ENCODE data around the gene ARSI.

The ARSI gene

GRCh38 chr5:150305557-150305956 lies 2.9 kb upstream of the ARSI start:
- DNase-seq: no peak

DNA sequence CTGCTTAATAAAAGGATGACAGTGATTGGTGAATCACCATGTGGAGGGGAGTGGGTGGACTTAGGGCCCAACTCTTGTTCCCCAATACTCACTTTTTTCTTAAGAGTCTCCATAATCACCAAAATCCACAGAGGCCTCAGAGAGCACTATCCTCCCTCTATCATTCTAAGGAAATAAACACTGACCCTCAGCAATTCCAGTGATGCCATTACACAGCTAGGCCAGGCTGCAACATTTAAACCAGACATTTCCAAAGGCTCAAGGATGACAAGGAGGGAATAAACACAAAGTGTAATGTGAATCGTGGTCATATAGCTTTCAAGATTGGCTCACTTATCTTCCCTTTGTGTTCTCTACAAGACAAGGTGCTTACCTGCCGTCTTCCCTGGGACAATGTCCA lies 2.4 kb upstream of the ARSI start:
- DNase-seq: no peak

DNA sequence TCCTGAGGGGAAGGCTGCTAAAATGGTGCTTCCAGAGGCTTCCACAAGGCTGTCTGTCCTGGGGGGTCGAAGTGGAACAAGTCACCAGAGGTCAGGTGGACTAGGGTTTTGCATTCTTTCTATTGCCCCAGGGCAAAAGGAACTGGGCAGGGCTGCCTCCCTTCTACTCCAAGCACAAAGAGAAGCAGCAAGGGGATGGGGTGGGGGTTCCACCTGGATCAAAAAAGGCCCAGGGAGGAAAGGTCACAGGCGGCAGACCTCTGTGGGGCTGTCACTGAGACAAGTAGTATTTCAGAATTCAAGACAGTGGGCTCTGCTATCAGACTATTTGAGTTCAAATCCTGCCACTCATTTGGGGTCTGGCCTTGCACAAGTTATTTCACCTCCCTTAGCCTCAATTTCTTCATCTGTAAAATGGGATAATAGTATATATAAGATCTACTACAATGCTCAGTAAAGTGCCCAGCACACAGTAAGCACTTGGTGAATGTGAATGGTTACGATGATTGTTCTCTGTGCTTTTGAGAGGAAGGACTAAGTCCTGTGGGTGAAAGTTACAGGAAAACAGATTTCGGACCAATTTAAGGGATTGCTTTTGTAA lies 1.9 kb upstream of the ARSI start:
- DNase-seq: no peak

DNA sequence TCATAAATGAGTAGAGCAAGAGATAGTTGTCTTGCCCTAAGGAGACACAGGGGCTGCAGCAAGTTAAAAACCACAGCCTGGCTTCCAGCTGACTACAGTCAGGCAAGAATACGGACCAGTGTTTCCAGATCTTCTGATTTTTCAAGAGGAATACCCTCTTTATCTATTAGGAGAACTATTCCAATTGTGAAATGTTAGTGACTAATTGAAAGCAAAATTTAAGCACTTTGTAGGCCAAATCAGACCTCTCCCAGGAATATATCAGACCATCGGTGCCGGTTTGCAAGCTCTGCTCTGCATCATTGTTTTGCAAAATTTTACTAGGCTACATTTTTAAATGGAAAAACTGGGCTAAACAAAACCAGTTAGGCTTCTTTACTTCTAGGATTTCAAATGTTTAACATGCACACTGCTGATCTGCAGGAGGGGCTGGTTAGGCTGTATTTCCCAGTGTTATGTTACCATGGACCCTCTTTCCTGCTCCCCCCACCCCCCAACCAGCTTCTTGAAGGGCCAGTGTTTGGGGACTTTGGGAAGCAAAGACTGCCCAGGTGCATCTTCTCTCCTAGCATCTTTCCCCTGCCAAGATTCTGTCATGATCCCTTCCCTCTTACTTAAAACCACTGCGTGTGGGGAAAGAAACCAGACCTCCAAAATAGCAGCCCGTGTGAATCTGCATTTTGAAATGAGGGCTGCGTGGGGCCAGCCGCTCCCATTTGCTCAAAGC lies 1.1 kb upstream of the ARSI start:
- DNase-seq: no peak

DNA sequence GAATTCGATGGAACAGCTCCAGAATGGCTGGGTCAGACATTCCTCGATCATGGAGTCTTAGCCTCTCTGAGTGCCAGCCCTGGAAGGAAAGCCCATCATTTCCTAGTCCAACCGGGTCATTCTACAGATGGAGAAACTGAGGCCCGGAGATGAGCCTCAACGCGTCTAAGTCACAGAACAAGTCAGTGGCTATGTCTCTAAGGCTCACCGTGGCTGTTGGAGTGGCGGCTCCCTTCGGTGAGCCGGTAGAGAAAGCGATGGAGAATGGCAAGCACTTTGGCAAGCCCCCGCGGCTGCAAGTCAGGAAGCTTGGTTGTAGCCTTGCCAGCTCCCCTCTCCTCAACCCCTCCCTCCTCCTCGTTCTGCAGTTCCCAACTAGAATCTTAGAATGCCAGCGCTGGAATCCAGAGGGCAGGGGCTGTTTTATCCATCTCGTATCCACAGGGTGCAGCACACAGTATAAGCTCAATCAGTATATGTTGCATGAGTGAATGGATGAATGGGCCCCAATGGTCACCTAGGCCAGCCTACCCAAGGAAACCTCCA lies 438 bp upstream of the ARSI start:
- no peak for DNase-seq

DNA sequence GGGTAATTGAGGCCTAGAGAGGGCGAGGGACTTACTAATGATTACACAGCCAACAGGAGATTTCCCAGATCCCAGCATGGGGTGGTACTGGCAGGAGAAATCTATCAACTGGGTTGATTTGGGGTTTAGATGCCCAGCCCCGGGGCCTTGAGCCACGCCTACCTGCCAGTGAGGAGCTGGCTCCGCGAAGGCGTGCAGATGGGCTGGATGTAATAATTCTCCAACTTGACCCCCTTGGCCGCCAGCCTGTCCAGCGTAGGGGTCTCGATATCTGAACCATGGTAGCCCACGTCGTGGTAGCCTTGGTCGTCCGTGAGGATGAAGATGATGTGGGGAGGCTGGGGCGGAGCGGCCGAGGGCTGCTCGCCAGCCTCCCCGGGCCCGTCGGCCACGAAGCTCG lies 804 bp downstream of the ARSI start:
- DNase-seq: no peak

DNA sequence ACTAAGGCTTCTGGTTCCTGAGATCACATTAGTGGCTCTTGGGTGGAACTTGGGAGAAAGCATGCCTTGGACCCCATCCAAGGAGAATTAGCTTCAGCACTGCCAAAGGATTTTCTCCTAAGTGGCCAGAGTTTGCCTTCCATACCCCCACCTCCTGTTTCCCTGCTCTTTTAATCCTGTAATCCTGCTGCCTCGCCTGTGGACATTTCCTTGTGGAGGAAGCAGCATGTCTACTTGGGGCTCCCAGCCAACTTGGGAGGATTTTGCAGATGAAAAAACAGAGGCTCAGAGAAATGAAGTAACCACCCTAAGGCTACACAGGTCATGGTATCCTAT lies 1.6 kb downstream of the ARSI start:
- no peak for DNase-seq

DNA sequence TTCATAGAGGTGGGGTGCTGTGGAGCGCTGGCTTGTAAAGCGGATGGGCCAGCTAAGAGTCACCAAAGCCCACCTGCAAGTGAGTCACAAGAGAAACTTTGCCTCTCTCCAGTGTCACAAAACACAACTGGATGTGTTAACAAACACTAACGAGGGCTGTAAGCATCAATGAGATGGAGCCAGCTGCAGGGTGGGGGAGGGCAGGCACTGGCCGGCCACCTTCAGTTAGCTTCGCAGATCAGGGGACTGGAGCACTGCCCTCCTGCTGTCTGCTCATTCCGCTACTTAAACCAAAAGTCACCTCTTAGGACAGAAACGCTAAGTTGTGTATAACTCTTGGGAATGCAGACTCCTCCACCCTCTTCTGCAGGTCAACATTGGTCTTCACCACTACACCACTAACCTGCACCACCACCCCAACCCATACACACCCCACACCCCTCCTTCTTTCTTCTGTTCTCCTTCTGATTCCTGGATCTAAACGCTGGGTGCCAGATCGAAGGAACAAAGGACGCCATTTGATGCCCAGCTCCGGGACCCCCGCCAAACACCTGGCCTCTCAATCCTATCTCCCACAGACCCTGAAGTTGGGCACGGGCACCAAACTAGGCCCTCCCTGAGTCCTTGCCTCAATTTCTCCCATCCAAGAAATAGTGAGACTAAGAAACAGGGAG lies 2.1 kb downstream of the ARSI start:
- DNase-seq: no peak

DNA sequence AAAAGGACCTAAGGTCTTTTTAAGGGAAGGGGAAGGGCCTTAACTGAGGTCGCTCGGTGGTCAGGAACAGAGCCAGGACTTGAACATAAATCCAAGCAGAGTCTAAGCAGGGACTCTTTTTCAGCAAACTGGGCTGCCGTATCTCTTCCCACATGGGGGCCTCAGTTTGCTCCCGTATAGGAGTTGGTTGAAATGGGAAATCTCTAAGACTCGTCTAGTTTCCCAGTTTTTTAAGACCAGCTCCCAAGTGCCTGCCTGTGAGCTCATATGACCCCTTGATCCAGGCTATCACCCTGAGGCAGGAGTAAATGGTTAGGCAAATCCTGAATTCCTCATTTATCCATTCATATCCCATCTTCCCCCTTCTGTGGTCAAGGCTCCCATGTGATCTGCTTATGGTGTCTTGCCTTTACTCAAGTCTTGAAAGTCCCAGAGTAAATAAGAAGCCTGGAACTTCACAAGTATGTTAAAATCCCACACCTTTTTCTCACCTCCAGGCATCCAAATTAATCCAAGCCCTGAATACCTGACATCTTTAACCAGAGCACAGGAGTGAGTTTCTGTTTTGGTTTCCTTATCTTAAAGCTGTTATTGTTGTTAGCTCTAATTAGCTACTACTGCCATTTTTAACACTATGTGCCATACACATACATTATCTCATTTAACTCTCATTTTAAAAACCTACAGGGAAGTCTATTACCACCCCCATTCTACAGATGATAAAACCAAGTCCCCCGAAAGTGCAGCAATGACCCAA lies 3.0 kb downstream of the ARSI start:
- no peak for DNase-seq

DNA sequence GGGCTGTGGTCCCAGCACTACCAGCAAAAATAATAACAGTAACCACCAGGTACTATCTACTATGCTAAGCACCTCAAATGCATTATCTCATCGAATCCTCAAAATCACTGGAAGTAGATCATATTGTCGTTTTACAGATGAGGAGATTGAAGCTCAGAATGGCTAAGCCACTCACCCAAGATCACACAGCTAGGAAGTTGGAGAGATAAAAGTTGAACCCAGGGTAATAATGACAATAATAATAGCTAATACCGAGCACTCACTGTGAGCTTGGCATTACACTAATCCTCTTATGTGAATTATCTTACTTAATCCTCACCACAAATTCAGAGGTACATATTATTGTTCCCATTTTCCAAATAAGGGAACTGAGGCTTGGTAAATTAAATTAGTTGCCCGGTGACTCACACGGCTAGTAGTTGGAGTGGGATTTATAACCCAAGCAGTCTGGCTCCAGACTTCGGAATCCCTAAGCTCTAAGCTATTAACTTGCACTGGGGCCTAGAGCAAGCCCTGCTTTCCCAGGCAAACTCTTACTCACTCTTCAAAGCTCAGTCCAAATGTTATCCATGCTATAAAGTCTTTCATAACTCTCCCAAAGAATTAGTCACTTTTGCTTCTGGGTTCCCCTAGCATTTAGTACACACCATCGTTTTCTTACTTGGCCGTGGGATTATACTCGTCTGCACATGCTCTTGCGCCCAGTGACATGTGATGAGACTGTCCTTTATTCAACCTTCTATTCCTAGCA lies 3.8 kb downstream of the ARSI start:
- no peak for DNase-seq

GRCh38 chr5:150297934-150298595 lies 4.6 kb downstream of the ARSI start:
- no peak for DNase-seq

GRCh38 chr5:150297236-150297890 lies 5.3 kb downstream of the ARSI start:
- no peak for DNase-seq

GRCh38 chr5:150296496-150296895 lies 6.2 kb downstream of the ARSI start:
- no peak for DNase-seq

DNA sequence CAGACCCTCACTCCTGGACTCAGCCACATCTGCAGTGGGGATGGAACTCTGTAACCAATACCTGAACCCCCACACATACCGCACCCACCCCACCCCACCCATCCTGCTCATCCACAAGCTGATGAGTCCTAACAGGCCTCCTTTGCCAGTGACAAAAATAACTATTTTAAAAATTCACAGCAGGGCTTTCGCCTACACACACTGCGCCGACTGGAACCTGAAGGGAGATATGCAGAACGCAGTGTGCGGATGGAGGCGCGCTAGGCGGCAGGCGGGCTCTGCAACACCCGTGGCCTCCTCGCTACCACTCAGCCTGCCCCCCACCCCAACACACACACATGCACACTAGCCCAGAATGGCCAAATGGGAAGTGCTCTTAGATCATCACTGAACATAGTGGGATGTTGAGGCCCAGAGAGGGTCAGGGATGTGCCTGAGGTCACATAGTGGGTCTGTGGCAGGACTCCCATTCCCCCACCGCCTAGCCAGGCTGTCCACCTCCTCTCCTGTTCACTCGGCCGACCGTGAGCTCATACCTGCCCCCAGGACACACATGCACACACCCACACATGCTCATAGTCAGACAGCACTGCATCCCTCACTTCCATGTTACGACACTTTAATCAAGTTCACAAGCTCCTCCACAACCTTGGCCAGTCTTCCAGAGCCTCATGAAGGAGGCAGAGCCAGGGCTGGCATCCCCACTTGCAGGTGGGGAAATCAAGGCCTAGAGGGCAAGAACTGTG lies 6.8 kb downstream of the ARSI start:
- DNase-seq: no peak

DNA sequence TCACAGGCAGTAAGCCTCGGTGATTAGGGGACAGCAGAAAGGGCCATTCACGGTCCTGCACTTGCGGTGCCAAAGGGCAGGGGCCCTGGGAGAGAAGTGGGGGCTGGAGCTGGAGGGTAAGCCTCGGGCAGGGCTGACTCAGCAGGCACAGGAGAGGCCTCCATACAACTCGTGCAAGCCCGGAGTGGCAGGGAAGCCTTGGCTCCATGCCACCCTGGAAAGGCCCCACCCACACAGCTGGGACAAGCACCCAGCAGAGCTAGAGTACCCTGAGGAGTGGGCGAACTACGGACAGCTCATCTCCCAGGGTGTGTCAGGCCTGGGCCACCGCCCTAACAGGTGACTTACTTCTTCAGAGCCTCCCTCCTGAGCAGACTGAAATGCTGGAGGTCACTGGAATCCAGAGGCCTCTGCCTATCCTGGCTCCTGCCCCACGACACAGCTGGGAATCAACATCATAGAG lies 7.5 kb downstream of the ARSI start:
- DNase-seq: no peak

- no peak for DNase-seq
These were observed 8.1 kb downstream of the ARSI start for GRCh38 chr5:150294551-150295071.

- no peak for DNase-seq
These were observed 9.4 kb downstream of the ARSI start for GRCh38 chr5:150293091-150293941.

DNA sequence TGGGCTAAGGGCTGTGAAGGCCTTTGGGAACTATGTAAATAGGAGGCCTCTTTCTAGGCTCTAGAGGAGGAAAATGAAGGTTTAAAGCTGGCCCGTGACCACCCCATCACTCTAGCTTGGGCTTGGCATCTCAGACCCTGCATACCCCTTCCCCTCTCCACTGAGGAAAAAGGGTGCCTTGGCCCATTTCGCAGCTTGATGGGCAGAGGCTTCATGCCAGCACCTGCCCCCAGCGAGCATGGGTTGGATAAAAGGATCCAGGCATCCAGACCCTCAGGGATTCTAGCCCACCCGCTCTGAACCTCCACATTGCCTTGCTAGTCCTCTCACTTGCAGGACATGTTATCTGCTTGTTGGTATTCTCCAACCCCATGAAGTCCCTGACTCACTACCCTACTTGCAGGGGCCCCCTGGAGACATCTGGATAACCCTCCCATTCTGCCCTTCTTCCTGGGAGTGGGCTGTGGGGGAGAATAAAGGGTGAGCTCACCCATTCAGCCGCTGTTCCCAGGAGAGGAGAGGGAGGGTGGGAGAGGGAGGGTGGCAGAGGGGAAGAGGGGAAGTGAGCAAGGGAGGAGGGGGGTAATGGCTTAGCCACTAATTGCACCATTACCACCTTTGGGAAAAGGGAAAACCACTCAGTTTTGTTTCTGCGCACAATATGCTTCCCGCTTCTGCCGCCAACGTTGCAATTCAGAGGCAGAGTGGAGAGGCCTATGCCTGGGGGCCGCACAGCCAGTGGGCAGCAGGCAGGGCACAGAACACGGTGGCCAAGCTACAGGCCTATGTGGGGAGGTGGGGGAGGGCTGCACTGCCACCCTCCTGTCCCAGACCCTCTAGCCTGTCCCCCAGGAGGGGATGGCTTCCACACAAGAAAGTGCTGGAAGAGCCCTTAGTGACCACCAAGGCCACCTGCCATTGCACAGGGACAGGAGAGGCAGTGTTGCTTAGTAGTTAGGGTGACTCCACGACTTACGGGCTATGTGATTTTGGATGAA lies 11.0 kb downstream of the ARSI start:
- no peak for DNase-seq
